ENCODE data around the gene C2orf76. TPM values are rescaled to one million over a fixed set of nuclear protein-coding genes. Genes with fewer than 3 reads are reported as not detected.
"Not testable (repeated sequence)": the region's sequence is repeated elsewhere in the genome, so short reads cannot be mapped to it uniquely, and the experiment has no call there.

C2orf76 gene
- total RNA-seq, result 17.4 TPM

GRCh38 chr2:119366649-119367471, at the start of gene C2orf76, which contains the start of gene DBI:
C2orf76 (minus strand) TSS chr2:119366834; CDS start chr2:119339959, 26,875 bp downstream.
DBI (plus strand) TSS chr2:119366977; CDS start chr2:119367052, 75 bp downstream.
- DNase-seq, result peak; percentile 94

GRCh38 chr2:119415630-119416029, 49.0 kb upstream of the C2orf76 start:
- DNase-seq, result no peak

GRCh38 chr2:119414894-119415293, 48.3 kb upstream of the C2orf76 start:
- DNase-seq, result no peak

- no peak for DNase-seq
Measured at GRCh38 chr2:119409506-119409905, 42.9 kb upstream of the C2orf76 start.

GRCh38 chr2:119408221-119408619, 41.6 kb upstream of the C2orf76 start:
- peak; percentile 54 for DNase-seq

- DNase-seq, result peak; percentile 77
Measured at GRCh38 chr2:119407430-119408220, 41.0 kb upstream of the C2orf76 start.

- DNase-seq, result no peak
Measured at GRCh38 chr2:119405151-119405550, 38.5 kb upstream of the C2orf76 start.

- not testable (repeated sequence) for DNase-seq
Measured at GRCh38 chr2:119403618-119404017, 37.0 kb upstream of the C2orf76 start.

- DNase-seq, result no peak
Measured at GRCh38 chr2:119402645-119403560, 36.3 kb upstream of the C2orf76 start.

GRCh38 chr2:119402106-119402505, 35.5 kb upstream of the C2orf76 start:
- no peak for DNase-seq

- no peak for DNase-seq
Measured at GRCh38 chr2:119397196-119397595, 30.6 kb upstream of the C2orf76 start.

- DNase-seq, result no peak
Measured at GRCh38 chr2:119393971-119394748, 27.5 kb upstream of the C2orf76 start.

- peak; percentile 46 for DNase-seq
Measured at GRCh38 chr2:119389615-119390306, 23.1 kb upstream of the C2orf76 start.

- DNase-seq, result peak; percentile 80
Measured at GRCh38 chr2:119387381-119388129, 20.9 kb upstream of the C2orf76 start.

- no peak for DNase-seq
Measured at GRCh38 chr2:119385466-119385865, 18.8 kb upstream of the C2orf76 start.

GRCh38 chr2:119384971-119385370, 18.3 kb upstream of the C2orf76 start:
- DNase-seq, result no peak

- DNase-seq, result peak; percentile 46
Measured at GRCh38 chr2:119383410-119384140, 16.9 kb upstream of the C2orf76 start.

GRCh38 chr2:119378566-119378965, 11.9 kb upstream of the C2orf76 start:
- no peak for DNase-seq

GRCh38 chr2:119377993-119378345, 11.3 kb upstream of the C2orf76 start:
- DNase-seq, result no peak

All from skin of body (tissue), 2 donors.